H4 (cell line): Measurements from ENCODE around the gene HIGD2A. TPM values are rescaled to one million over a fixed set of nuclear protein-coding genes. Genes with fewer than 3 reads are reported as not detected.
A peak's percentile ranks its signal among the peaks of the same experiment; 100 is the strongest.

Experiments
- DNase-seq: peaks from one replicate; pipeline ENCODE4 v3.0.0-alpha.2; 2015; ENCODE audit warnings: low spot score
- total RNA-seq: library from RNA; depleted of rRNA; stranded (reverse); fragments of >200 nt; shearing (Covaris generic); gene quantifications from 2 replicates; pipeline ENCODE4 v1.2.3, GENCODE V29; 2014; rRNA removed

Gene HIGD2A, protein sequence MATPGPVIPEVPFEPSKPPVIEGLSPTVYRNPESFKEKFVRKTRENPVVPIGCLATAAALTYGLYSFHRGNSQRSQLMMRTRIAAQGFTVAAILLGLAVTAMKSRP
- total RNA-seq = 182 and 212 TPM in 2 replicates

DNA sequence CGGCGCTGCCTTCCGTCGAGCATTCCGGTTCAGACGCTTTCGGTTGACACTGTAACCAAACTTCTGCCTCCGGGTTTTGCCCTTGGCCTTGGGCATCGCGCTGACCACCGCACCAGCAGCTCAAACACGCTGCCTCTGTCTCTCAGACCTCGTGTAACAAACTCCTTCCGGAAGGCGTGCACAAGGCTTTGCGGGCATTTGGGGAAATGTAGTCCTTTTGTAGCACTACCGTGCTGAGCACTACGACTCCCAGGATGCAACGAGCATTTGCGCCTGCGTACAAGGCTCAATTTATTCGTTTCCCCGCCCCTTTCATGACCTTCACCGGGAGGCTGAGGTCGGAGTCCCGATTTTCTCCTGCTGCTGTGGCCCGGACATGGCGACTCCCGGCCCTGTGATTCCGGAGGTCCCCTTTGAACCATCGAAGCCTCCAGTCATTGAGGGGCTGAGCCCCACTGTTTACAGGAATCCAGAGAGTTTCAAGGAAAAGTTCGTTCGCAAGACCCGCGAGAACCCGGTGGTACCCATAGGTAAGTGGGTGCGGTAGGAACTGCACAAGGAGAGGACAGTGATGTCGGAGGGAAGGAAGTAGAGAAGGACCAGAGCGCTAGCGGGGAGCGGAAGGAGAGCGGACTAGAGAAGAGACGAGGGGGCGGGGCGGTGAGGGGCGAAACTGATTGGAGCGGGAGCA is at the start of gene HIGD2A, which contains the start of gene NOP16:
Gene HIGD2A, plus strand, starts transcription at position 308 of the 691 bp plus-strand sequence. Its CDS starts 69 bp downstream, at position 377.
Gene NOP16, minus strand, starts transcription at position 155 of the 691 bp plus-strand sequence. Its CDS starts 59 bp downstream, at position 96.
- DNase-seq = peak; percentile 100

DNA sequence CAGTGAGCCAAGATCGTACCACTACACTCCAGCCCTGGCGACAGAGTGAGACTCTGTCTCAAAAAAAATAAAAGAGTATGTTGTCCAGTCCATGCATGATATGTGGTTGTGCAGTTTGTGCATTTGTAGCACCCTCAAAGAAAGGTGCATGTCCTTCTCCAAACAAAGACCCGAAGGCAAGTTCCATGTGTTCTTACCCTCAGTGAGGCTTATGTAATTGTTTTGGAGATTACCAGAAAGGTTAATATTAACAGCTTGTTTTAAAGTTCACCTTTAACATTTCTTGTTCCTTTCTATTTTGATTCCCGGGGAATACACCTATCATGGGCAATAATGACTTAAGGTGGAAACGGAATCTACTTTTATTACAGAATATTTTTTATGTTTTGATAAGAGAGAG is 49.2 kb upstream of the HIGD2A start:
- no peak for DNase-seq

DNA sequence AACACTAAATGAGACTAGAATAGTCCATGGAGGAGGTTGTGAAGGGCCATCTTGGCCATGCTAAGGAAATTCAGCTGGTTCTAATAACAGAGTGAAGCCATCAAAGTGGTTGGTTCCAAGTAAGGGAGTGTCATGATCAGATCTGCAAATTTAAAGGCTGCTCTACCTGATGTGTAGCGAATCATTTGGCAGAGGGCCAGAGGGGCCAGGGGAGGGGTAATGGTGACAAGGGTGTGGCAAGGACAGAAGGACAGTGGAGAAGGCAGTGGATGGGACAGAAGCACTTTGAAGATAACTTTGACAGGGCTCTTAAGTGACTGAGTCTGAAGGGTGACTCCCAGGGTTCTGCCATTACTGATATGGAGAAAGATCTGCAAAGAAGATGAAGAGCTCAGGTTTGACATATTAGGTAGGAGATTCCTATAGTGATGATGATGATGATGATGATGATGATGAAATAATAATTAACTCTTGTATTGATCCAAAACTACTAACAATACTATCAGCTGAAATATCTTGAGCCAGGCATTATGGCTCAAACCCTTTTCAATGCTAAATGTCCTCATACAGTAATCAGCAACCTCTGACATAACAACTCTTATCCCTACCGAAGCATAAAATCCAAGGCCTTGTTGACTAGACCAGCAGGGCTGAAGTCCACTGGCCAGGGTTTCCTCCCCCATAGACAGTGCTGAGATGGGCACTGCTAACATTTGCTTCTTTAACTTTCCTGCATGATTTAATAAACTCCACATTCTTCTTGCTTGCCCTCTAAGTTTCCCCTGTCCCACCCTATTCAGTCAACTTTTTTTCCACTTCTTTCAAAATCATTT is 47.0 kb upstream of the HIGD2A start:
- no peak for DNase-seq

DNA sequence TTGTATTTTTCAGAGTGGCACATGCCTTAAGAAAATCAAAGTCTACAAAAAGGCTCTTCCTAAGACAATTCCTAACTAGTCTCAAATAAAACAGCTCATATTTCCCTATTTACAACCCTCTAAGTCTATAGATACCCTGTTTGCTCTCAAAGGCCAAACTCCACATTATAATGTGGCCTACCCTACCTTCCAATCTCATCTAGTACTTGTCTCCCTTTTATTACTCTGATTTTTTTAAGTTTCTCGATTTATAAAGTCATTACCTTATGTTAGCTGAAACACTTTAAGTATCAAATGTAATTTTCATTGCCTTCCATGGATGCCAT is 46.4 kb upstream of the HIGD2A start:
- no peak for DNase-seq

DNA sequence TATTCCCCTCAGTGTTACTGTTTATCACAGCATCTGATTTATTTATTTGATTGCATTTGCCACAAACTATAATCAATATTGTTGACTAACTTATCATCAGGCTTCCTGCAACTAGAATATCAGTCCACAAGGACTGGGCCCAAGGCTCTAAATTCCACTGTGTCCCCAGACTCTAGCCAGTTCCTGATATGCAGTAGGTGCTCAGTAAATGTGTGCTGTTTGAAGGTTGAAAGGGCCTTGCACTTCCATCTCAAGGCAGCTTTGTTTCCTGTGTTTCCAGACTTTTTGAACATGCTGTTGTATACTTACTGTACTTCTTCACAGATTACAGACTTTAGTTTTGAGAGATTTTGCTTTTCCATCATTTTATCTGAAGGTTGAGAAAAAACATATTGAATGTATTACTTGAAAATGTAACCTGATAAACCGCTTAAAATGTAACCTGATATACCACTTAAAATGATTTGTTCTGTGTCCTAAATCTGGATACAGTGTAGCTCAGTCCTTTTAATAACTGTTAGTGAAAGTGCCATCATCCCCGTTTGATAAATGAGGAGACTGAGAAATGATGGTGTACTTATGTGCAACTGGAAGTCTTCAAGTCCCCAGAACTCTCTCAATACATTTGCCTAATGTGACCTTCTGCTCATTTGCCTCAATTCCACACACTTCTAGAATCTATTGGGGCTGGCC is 45.6 kb upstream of the HIGD2A start:
- no peak for DNase-seq

DNA sequence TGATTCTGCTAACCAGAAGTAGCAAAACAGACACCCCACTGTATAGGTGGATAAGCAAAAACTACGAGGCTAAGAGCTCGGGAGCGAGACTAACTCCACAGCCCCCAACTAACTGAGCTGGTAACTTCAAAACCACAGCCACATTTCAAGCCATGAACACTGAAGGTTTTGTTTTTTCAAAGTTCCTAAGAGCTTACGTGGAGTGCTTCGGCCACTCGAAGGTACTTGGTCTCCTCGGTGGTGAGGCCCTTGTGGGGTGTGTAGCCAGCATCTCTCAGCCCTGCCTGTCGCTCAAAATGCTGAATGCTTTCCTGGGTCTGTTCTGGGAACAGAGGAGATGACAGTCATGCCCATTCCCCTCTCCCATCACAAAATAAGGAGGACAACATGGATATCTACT is 38.1 kb upstream of the HIGD2A start:
- no peak for DNase-seq

DNA sequence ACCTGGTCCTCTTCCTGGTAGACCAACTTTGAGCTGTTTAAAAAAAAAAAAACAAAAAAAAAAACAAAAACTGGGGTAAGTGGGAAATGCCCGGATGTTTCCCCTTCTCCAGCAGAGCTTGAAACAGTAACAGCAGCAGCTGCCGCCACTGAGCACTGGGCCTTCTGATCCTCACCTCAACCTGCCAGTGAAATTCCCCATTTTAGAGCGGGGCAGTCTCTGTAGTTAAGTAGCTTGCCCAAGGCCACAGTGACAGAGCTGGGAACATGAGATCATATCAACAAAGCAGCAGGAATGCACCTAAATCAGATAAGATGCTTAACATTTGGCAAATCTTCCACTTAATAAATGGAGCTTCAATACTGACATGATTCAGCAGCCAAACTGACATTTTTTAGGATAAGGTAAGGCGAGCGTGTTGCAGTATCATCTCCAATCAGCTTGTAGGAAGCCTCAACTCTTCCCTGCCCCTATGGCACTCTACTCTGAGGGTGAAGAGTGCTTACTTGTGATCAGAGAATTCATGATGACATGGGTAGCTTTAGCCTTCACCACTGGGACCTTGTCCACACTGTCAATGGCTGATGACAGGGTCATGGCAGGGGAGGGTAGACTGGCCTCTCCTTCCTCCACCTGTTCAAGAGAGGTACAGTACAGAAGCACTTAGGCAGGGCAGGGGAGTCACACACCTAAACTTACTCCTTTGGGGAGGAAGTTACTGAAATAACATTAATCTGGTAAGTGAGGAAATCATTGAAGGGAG is 36.3 kb upstream of the HIGD2A start:
- no peak for DNase-seq

DNA sequence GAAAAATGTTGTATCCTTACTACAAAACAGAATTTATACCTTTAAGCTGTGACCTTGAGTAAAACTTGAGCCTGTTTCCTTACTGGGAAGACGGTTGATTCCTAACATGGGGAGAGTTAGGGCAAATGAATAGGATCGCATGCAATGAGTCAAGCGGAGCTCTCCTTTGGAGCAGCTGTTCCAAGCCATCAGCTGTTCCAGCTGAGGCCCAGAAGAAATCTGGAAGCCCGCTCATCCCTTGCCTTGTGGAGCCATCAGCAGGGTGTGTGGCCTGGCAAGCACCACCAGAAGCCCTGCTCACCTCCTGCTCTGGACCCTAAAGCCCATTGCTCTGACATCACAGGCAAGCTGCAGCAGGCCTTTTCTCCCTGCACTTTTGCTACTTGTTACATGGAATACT is 35.0 kb upstream of the HIGD2A start:
- no peak for DNase-seq

DNA sequence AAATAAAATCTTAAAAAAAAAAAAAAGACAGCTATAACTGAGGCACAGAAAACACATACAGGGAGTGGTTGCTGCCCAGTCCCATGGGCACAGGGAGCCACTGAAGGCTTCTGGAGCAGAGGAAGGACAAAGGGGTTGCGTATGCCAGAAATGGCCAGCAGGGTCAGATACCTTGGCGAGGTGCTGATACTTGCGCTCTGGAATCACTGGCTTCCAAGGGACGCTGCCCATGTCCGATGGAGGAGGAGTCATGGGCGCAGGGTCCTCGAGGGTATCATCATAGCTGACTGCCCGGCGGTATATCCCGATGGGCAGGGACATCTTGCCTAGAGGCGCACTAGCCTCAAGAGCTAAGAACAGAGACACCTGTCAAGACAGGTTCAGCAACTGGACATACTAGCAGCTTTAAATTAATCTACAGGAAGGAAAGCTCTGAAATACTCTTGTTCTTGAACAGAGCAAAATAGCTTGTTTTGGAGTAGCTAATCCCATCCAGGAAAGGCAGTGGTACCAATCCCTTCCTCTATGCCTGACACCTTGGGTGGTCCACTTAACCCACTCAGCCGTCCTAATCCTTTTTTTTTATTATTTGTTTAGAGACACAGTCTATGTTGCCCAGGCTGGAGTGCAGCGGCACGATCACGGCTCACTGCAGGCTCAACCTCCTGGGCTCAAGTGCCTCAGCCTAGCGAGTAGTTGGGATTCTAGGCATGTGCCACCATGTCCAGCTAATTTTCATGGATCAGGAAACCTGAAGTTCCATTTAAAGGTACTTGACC is 33.0 kb upstream of the HIGD2A start:
- no peak for DNase-seq

DNA sequence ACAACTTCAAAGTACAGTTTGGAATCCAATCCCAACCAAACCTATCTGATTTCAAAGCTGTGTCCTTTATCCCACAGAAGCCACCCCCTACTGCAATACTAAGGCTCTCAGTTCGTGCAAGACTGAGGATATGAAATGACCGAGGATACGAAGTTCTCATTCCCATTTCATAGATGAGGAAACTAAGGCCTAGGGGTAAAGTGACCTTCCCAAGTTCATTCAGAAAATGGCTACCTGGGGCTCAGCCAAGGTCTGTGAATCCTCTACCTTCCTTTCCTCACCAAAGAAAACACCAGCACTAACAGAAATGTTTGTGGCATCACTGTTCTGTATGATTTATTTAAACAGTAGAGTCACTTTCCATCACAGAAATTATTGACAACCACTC is 32.4 kb upstream of the HIGD2A start:
- DNase-seq = no peak

DNA sequence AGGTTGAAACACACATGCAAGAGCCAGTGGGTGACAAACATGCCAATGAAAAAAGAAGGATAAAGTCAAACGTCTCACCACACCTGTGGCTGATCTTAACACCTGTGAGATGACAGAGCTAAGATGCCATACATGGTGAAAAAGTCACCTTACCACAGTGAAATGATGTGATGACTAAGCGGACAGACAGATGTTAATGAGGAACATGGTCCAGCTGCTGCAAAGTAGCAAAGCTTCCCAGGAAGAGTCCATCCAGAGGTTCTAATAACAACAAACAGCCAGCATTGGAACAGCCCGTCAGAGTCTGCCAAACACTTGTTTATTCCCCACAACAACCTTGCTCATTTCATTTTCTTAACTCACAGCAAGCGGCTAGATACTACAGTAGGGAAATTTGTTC is 28.9 kb upstream of the HIGD2A start:
- DNase-seq = no peak

DNA sequence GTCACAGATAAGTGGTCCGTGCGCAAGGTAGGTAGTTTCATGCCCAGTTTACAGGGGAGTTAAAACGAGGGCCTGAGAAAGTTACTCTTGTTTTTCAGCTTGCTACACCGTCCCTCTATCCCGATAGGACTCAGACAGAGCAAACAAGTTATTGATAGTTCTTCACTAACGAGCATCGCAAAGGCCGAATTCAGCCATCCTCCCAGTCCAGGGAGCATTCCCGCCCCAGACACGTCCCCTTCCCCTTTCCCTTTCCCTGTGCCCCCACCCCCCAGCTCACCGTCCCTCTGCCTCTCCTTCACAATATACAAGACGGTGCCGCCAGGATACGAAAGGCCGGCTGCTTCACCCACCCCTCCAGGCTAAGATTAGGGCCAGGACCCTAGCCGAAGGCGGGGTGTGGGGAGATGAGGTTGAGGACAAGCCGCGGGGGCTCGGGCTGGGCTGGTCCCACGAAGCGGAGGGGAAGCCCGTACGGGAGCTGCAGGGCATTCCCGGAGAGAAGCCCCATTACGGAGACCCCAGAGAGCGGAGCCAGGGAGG is 27.6 kb upstream of the HIGD2A start:
- no peak for DNase-seq

DNA sequence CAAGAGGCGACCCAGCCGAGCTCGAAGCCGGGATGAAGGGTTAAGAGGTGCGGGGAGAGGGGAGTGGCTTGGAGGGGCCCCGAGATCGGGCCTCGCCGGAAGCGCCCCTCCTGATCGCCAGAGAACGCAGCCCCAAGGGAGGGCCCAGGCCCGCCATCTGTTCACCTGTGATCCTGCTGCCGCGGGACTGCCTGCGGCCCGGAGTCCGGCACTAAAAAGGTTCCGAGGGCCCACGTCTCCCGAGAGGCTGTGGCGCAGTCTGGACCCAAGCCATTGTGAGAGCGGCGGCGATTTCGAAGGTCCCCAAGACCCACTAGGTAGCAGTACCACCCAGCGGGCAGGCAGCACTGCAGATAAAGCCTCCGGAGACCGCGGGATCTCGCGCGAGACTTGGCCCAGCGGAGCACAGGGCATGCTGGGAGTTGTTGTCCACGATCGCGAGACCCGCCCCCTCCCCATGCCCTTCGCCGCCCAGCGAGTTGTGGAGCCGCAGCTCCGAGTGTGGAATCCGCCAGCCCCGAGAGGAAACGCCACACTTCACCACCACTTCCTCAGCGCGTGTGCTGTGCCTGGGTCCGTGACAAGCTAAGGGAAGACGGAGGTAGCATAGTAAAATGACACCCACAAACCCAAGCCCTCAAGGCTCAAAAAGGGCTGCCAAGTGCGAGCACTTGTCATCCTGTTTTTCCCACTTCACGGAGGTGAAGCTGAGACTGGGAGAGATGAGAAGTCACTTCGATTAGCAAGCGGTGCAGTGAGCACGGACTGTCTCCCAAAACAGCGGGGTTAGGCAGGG is 26.9 kb upstream of the HIGD2A start, which contains the start of gene KIAA1191:
Gene KIAA1191, minus strand, starts transcription at position 328 of the 796 bp plus-strand sequence. CDS start 2,256 bp downstream, outside the sequence.
- peak; percentile 91 for DNase-seq

DNA sequence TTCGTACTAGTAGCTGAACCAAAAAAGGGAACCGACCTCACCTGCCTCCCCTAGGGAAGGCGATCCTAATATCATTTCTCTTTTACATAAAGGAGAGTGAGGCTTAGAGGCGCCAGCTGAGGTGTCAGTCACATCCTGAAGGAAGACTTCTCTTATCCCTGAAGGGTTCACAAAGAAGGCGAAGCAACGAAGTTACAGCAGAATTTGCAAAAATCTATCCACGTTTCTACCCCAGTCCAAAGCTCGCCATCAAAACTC is 26.4 kb upstream of the HIGD2A start:
- DNase-seq = no peak

DNA sequence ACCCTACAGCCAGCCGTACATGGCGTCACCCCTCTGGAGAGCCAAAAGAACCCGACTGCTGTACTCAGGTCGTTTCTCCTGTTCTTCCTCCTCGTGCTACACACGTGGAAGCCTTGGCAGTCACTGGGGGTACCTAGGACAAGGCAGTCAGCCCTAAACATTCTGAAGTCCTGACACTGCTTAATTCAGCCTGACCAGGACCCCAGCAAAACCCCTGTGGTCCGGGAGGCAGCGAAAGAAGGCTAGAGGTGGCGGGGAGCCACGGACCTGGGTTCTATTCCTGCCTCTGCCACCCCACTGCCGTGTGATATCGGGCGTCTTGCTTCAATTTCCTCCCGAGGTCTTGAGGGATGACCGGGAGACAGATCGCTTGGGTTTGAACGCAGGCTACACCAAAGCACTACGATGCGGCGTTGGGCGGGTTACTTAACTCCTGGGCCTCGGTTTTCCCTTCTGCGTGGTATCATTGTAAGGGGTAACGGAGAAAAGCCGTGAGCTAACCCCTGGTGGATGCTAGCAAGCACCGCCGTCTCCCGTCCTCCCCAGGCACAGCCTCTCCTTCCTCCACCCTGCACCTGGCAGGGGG is 23.7 kb upstream of the HIGD2A start:
- no peak for DNase-seq

DNA sequence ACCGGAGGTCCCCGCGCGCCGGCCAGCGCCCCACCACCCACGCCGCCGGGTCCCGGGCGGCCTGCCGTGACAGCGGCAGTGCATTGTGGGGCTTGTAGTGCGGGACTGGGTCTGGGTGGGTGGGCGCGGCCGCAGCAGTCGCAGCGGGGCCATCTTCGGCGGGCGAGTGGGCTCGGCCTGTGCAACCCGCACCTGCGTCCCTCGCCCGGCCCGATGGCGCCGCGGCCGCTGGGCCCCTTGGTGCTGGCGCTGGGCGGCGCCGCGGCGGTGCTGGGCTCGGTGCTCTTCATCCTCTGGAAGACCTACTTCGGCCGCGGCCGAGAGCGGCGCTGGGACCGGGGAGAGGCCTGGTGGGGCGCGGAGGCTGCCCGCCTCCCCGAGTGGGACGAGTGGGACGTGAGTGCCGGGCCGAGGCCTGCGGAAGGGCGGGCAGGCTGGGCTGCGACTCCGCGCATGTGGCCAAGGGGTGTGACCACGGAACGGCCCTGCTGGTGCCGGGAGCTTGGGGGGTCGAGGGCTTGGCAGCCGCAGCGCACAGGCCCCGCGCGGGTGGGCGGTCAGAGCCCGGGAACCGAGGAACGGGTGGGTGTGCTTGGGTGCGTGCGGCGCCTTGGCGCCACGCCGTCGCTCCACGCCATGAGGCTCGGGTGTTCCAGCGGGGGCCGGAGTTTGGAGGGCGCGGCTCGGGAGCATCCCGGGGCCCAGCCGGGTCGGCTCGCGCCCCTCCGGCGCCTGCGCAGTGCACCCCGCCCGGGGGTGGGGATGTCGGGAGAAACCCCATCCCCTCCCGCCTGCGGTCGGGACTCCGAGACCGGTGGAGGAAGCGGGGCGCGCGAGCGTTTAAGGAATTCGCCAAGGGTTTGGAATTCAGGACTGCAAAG is 23.0 kb upstream of the HIGD2A start, which contains the start of gene ARL10:
Gene ARL10, plus strand, starts transcription at position 137 of the 881 bp plus-strand sequence. Its CDS starts 77 bp downstream, at position 214.
- DNase-seq = no peak

DNA sequence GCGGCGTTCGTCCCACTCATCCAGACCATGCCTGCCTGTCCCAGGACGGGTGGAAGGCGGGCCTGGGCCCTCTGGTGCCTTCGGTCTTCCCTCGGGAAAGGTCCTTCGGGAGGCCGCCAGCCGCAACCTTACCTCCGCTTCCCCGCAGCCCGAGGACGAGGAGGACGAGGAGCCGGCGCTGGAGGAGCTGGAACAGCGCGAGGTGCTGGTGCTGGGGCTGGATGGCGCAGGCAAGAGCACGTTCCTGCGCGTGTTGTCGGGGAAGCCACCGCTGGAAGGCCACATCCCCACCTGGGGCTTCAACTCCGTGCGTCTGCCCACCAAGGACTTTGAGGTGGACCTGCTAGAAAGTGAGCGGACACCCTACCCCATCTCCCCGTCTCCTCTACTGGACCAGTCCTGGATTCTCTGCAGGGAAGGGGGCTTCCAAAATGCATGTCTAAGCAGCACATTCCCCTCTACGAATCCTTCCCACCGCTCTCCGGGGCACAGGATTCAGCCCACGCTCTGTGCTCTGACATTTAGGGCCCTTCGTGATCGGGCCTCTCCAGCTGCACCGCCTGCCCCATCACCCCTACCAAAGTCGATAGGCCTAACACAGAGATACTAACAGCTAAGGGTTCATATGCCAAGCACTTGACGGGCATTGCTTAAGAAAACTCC is 22.2 kb upstream of the HIGD2A start:
- DNase-seq = no peak

DNA sequence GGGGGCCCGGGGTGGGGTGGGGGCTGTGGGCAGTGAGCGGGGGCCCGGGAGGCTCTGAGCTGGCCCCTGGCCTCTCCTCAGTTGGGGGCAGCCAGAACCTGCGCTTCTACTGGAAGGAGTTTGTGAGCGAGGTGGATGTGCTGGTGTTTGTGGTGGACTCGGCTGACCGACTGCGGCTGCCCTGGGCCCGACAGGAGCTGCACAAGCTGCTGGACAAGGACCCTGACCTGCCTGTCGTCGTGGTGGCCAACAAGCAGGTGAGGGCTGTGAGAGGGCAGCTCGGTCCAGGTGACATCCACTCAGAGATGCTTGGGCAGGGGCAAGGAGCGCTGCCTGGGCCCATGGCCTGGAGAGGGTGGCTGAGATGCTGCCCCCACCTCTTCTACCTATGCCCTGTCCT is 19.8 kb upstream of the HIGD2A start:
- DNase-seq = no peak
